OCI-LY3 (cell line): ENCODE measurements around the gene IL18.
"Not testable (repeated sequence)": the region's sequence is repeated elsewhere in the genome, so short reads cannot be mapped to it uniquely, and the experiment has no call there.

ENCODE experiments used
- H2AFZ ChIP-seq: fragments of 200-600, 300-600 bp; shearing (Covaris generic); 2 replicates; pipeline ENCODE4 v1.6.0; 2014; ENCODE audit warnings: antibody characterized with exemption, low read depth, low read length
- H3K27ac ChIP-seq: fragments of 200-600, 300-600 bp; sonication (generic); 2 replicates; pipeline ENCODE4 v1.5.1; 2014; ENCODE audit warnings: mild to moderate bottlenecking, low read length, moderate library complexity, mixed read lengths
- H3K27me3 ChIP-seq: fragments of 200-600, 300-600 bp; sonication (generic); 2 replicates; pipeline ENCODE4 v1.6.1; 2014; ENCODE audit warnings: low read depth, low read length, mixed read lengths
- H3K36me3 ChIP-seq: fragments of 200-600, 300-600 bp; sonication (generic); replicated peaks from 2 replicates; pipeline ENCODE3; 2014; ENCODE audit warnings: low read depth, low read length, mixed read lengths
- H3K4me1 ChIP-seq: fragments of 300-600, 200-600 bp; sonication (generic); 2 replicates; pipeline ENCODE4 v1.6.1; 2014; ENCODE audit warnings: low read length, mixed read lengths
- H3K4me2 ChIP-seq: fragments of 200-600, 300-600 bp; sonication (generic); 2 replicates; pipeline ENCODE4 v1.6.1; 2014; ENCODE audit warnings: low read length, mixed read lengths
- H3K4me3 ChIP-seq: fragments of 300-600, 200-600 bp; sonication (generic); 2 replicates; pipeline ENCODE4 v1.5.1; 2014; ENCODE audit warnings: antibody characterized with exemption, mild to moderate bottlenecking, low read length, moderate library complexity
- H3K79me2 ChIP-seq: fragments of 300-600, 200-600 bp; shearing (Covaris generic); 2 replicates; pipeline ENCODE4 v1.6.1; 2014; ENCODE audit warnings: mild to moderate bottlenecking, low read length, mixed read lengths
- H3K9ac ChIP-seq: fragments of 300-600, 200-600 bp; shearing (Covaris generic); 2 replicates; pipeline ENCODE4 v1.6.0; 2014; ENCODE audit warnings: mild to moderate bottlenecking, low read length, moderate library complexity
- H3K9me3 ChIP-seq: fragments of 200-600, 300-600 bp; shearing (Covaris generic); 2 replicates; pipeline ENCODE4 v1.6.1; 2014; ENCODE audit warnings: low read length, mixed read lengths; ENCODE audit not compliant: insufficient read depth
- H4K20me1 ChIP-seq: fragments of 200-600, 300-600 bp; sonication (generic); 2 replicates; pipeline ENCODE4 v1.6.1; 2016; ENCODE audit warnings: low read length, mixed read lengths; ENCODE audit not compliant: insufficient read depth
- CTCF ChIP-seq: fragments of 200-600, 300-600 bp; sonication (generic); IDR thresholded peaks from 2 replicates; pipeline ENCODE4 v1.5.1; 2014; ENCODE audit warnings: antibody characterized with exemption, low read length, low read depth
- EZH2phosphoT487 ChIP-seq: fragments of 200-600 bp; shearing (Covaris generic); IDR thresholded peaks from 2 replicates; pipeline ENCODE4 v1.6.1; 2018; ENCODE audit warnings: antibody characterized with exemption, mixed run types, low read depth

IL18 gene

GRCh38 chr11:112210890-112211289 is 47.0 kb upstream of the IL18 start:
- Histone ChIP-seq H3K4me2 (no peak overlapping the region), H3K27ac (no peak overlapping the region)

GRCh38 chr11:112206071-112206470 is 42.2 kb upstream of the IL18 start:
- no peaks in the 10 kb centered on the region for H3K36me3 ChIP-seq

More at GRCh38 chr11:112210890-112211289, 47.0 kb upstream of the IL18 start:
- Histone ChIP-seq H3K4me3 (no peak overlapping the region), H3K9me3 (no peaks in the 10 kb centered on the region), H3K4me1 (peaks cover 4% of the 10 kb centered on the region), H2AFZ (no peak overlapping the region), H3K9ac (no peak overlapping the region), H3K79me2 (no peaks in the 10 kb centered on the region), H3K36me3 (no peaks in the 10 kb centered on the region), H4K20me1 (no peaks in the 10 kb centered on the region), H3K27me3 (peaks cover 38% of the 10 kb centered on the region)
- TF ChIP-seq CTCF: no peak
- TF ChIP-seq EZH2phosphoT487: no peak

GRCh38 chr11:112200252-112200651 is 36.4 kb upstream of the IL18 start:
- H3K79me2 ChIP-seq: no peaks in the 10 kb centered on the region
- no peaks in the 10 kb centered on the region for H3K36me3 ChIP-seq
- H3K4me2 ChIP-seq: no peak overlapping the region
- H3K4me3 ChIP-seq: no peak overlapping the region
- no peak overlapping the region for H3K9ac ChIP-seq
- no peaks in the 10 kb centered on the region for H4K20me1 ChIP-seq
- TF ChIP-seq CTCF (no peak), EZH2phosphoT487 (no peak)
- H3K4me1 ChIP-seq: no peaks in the 10 kb centered on the region
- H3K27ac ChIP-seq: no peak overlapping the region
- H3K27me3 ChIP-seq: peaks cover 14% of the 10 kb centered on the region; the same call in 1 of the 2 replicates
- no peak overlapping the region for H2AFZ ChIP-seq
- no peaks in the 10 kb centered on the region for H3K9me3 ChIP-seq

More at GRCh38 chr11:112206071-112206470, 42.2 kb upstream of the IL18 start:
- Histone ChIP-seq H3K9ac (no peak overlapping the region), H3K27me3 (peaks cover 31% of the 10 kb centered on the region), H3K79me2 (no peaks in the 10 kb centered on the region), H4K20me1 (no peaks in the 10 kb centered on the region), H3K27ac (no peak overlapping the region), H3K9me3 (no peaks in the 10 kb centered on the region), H3K4me2 (no peak overlapping the region), H3K4me3 (no peak overlapping the region), H2AFZ (no peak overlapping the region), H3K4me1 (no peaks in the 10 kb centered on the region)
- no peak for TF ChIP-seq EZH2phosphoT487
- TF ChIP-seq CTCF: no peak

- peaks cover 14% of the 10 kb centered on the region; the same call in 1 of the 2 replicates for H3K27me3 ChIP-seq
- H3K79me2 ChIP-seq, H4K20me1 ChIP-seq, H2AFZ ChIP-seq, H3K9me3 ChIP-seq, H3K36me3 ChIP-seq, H3K4me1 ChIP-seq, H3K4me3 ChIP-seq, H3K27ac ChIP-seq, H3K4me2 ChIP-seq, H3K9ac ChIP-seq: not testable (repeated sequence)
These were observed 35.2 kb upstream of the IL18 start for GRCh38 chr11:112199101-112199500.
